Choroid plexus epithelial cell (primary cell): ENCODE data around the gene ISOC1.

Source experiments
- DNase-seq: peaks from one replicate; pipeline ENCODE4 v3.0.0-alpha.2; 2010; ENCODE audit warnings: low read depth
- H3K4me3 ChIP-seq: 2 replicates; pipeline ENCODE4 v1.5.1; 2011; ENCODE audit warnings: low read depth, mild to moderate bottlenecking, control low read depth, low read length, moderate library complexity
- CTCF ChIP-seq: conservative IDR thresholded peaks from 2 replicates; pipeline ENCODE4 v1.5.1; 2011; ENCODE audit warnings: low read depth, mild to moderate bottlenecking, control low read depth, inconsistent platforms, low read length, moderate library complexity

Gene ISOC1

GRCh38 chr5:129114539-129115193, 20.1 kb downstream of the ISOC1 start:
- TF ChIP-seq CTCF, result no peak
- no peak overlapping the region for H3K4me3 ChIP-seq
- DNase-seq, result no peak

GRCh38 chr5:129115680-129116079, 21.1 kb downstream of the ISOC1 start:
- no peak for TF ChIP-seq CTCF
- no peak for DNase-seq
- no peak overlapping the region for H3K4me3 ChIP-seq

- no peak overlapping the region for H3K4me3 ChIP-seq
- no peak for TF ChIP-seq CTCF
- DNase-seq, result no peak
These were observed 22.2 kb downstream of the ISOC1 start for GRCh38 chr5:129116797-129117196.

- no peak for TF ChIP-seq CTCF
- DNase-seq, result peak; percentile 39
- H3K4me3 ChIP-seq, result no peak overlapping the region
These were observed 23.9 kb downstream of the ISOC1 start for GRCh38 chr5:129118405-129118804.

GRCh38 chr5:129118826-129119225, 24.3 kb downstream of the ISOC1 start:
- no peak for TF ChIP-seq CTCF
- DNase-seq, result no peak
- no peak overlapping the region for H3K4me3 ChIP-seq

GRCh38 chr5:129120158-129120581, 25.6 kb downstream of the ISOC1 start:
- TF ChIP-seq CTCF, result no peak
- no peak for DNase-seq
- H3K4me3 ChIP-seq, result no peak overlapping the region

- DNase-seq, result no peak
- H3K4me3 ChIP-seq, result no peak overlapping the region
- no peak for TF ChIP-seq CTCF
These were observed 28.0 kb downstream of the ISOC1 start for GRCh38 chr5:129122560-129122959.
